Natural killer cell (primary cell): Measurements from ENCODE around the gene PIM3. TPM values are rescaled to one million over a fixed set of nuclear protein-coding genes. Genes with fewer than 3 reads are reported as not detected.
A peak's percentile ranks its signal among the peaks of the same experiment; 100 is the strongest.

ENCODE experiments used
- ATAC-seq, 3 donors: fragments of 150-1000 bp in 2 of 3; fragments of 200-7000 bp in 1 of 3; cut with Tn5 transposase; 1 replicate in 1 of 3; 2 replicates in 2 of 3; pipeline ENCODE4 v1.10.0; 2021; ENCODE audit warnings: mild to moderate bottlenecking in 2 of 3, moderate library complexity in 2 of 3
- DNase-seq, 2 donors: peaks; one replicate each; pipeline versions ENCODE4 v3.0.0 to v3.0.0-alpha.2; 2013 to 2021; ENCODE audit warnings: mixed read lengths in 1 of 2
- H3K27ac ChIP-seq: one replicate; pipeline ENCODE4 v1.5.1; 2013; ENCODE audit warnings: mild to moderate bottlenecking, low read length
- H3K27me3 ChIP-seq: one replicate; pipeline ENCODE4 v1.6.1; 2013; ENCODE audit warnings: low read length; ENCODE audit not compliant: control insufficient read depth, insufficient read depth
- H3K36me3 ChIP-seq: one replicate; pipeline ENCODE4 v1.6.1; 2013; ENCODE audit warnings: low read length; ENCODE audit not compliant: control insufficient read depth, insufficient read depth
- H3K4me1 ChIP-seq: one replicate; pipeline ENCODE4 v1.6.1; 2013; ENCODE audit warnings: low read length; ENCODE audit not compliant: control insufficient read depth, insufficient read depth
- H3K4me3 ChIP-seq: one replicate; pipeline ENCODE4 v1.5.1; 2013; ENCODE audit warnings: low read length
- H3K9me3 ChIP-seq: one replicate; pipeline ENCODE4 v1.6.1; 2013; ENCODE audit warnings: low read length; ENCODE audit not compliant: control insufficient read depth, insufficient read depth
- H3K27ac Mint-ChIP-seq, 2 donors: one replicate each; pipeline ENCODE4 v1.8.0; 2022; ENCODE audit warnings: mild to moderate bottlenecking in 2 of 2, mixed read lengths in 2 of 2, moderate library complexity in 1 of 2
- H3K27me3 Mint-ChIP-seq, 2 donors: one replicate each; pipeline ENCODE4 v1.8.0; 2022; ENCODE audit warnings: low read depth in 2 of 2, mixed read lengths in 2 of 2
- H3K36me3 Mint-ChIP-seq: one replicate; pipeline ENCODE4 v1.8.0; 2022; ENCODE audit warnings: mixed read lengths
- H3K4me1 Mint-ChIP-seq, 2 donors: one replicate each; pipeline ENCODE4 v1.8.0; 2022; ENCODE audit warnings: mixed read lengths in 2 of 2
- H3K4me3 Mint-ChIP-seq: one replicate; pipeline ENCODE4 v1.8.0; 2022; ENCODE audit warnings: mild to moderate bottlenecking, moderate library complexity, mixed read lengths
- H3K9me3 Mint-ChIP-seq, 2 donors: one replicate each; pipeline ENCODE4 v1.8.0; 2022; ENCODE audit warnings: mixed read lengths in 2 of 2
- WGBS: methylation state at CpG from one replicate; pipeline ENCODE4 v1.1.7; 2013; ENCODE audit warnings: missing lambda C conversion rate; ENCODE audit not compliant: insufficient coverage; 5-methylcytosine and 5-hydroxymethylcytosine counted together
- intact Hi-C: fragments of 100-400 bp; cut with micrococcal nuclease; formaldehyde crosslinking; loops from one replicate; pipeline ENCODE4 v1.14.2; 2022
- total RNA-seq, 4 donors: library from RNA; stranded (reverse); fragments of 120-200 nt in 1 of 4; gene quantifications; one replicate each; pipeline versions ENCODE4 v1.2.3 to v1.2.4, GENCODE V29; 2013 to 2022
- TF ChIP-seq, protein P1 (sequence below): fragments of 200-600 bp; IDR thresholded peaks from one replicate; pipeline ENCODE4 v1.8.0; 2022; ENCODE audit warnings: antibody characterized with exemption

PIM3 gene
- total RNA-seq, 3 donors from 2014 or later (not counting 1 experiment from before 2014, with no cell fraction given) = 107 to 130 (median 129) TPM

DNA sequence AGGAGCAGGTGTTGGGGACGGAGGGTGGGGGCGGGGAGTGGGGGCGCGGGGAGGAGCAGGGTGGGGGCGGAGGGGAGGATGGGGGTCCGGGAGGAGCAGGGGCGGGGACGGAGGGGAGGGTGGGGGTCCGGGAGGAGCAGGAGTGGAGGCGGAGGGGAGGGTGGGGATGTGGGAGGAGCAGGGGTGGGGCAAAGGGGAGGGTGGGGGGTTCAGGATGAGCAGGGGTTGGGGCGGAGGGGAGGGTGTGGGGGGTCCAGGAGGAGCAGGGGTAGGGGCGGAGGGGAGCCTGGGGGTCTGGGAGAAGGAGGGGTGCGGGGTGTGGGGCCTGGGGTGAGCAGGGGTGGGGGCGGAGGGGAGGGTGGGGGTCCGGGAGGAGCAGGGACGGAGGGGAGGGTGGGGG, 25.0 kb upstream of the PIM3 start:
- Mint-ChIP-seq H3K27me3 (no peaks in the 10 kb centered on the region), H3K9me3 (no peaks in the 10 kb centered on the region), H3K4me1 (peaks cover 11% of the 10 kb centered on the region in 2 donors), H3K36me3 (no peaks in the 10 kb centered on the region), H3K27ac (peak overlapping the region; percentile 65 to 89), H3K4me3 (peak overlapping the region; percentile 68)
- Histone ChIP-seq H3K27me3 (no peaks in the 10 kb centered on the region), H3K9me3 (no peaks in the 10 kb centered on the region), H3K36me3 (no peaks in the 10 kb centered on the region), H3K4me1 (peaks cover 46% of the 10 kb centered on the region), H3K27ac (no peak overlapping the region), H3K4me3 (no peak overlapping the region)
- 0% methylated on average over 2 of the region's 16 CpGs for WGBS
- DNase-seq = no peak
- no peak for ATAC-seq
- intact Hi-C loops = no loop called here
- TF ChIP-seq, protein P1, sequence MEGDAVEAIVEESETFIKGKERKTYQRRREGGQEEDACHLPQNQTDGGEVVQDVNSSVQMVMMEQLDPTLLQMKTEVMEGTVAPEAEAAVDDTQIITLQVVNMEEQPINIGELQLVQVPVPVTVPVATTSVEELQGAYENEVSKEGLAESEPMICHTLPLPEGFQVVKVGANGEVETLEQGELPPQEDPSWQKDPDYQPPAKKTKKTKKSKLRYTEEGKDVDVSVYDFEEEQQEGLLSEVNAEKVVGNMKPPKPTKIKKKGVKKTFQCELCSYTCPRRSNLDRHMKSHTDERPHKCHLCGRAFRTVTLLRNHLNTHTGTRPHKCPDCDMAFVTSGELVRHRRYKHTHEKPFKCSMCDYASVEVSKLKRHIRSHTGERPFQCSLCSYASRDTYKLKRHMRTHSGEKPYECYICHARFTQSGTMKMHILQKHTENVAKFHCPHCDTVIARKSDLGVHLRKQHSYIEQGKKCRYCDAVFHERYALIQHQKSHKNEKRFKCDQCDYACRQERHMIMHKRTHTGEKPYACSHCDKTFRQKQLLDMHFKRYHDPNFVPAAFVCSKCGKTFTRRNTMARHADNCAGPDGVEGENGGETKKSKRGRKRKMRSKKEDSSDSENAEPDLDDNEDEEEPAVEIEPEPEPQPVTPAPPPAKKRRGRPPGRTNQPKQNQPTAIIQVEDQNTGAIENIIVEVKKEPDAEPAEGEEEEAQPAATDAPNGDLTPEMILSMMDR = no peak

DNA sequence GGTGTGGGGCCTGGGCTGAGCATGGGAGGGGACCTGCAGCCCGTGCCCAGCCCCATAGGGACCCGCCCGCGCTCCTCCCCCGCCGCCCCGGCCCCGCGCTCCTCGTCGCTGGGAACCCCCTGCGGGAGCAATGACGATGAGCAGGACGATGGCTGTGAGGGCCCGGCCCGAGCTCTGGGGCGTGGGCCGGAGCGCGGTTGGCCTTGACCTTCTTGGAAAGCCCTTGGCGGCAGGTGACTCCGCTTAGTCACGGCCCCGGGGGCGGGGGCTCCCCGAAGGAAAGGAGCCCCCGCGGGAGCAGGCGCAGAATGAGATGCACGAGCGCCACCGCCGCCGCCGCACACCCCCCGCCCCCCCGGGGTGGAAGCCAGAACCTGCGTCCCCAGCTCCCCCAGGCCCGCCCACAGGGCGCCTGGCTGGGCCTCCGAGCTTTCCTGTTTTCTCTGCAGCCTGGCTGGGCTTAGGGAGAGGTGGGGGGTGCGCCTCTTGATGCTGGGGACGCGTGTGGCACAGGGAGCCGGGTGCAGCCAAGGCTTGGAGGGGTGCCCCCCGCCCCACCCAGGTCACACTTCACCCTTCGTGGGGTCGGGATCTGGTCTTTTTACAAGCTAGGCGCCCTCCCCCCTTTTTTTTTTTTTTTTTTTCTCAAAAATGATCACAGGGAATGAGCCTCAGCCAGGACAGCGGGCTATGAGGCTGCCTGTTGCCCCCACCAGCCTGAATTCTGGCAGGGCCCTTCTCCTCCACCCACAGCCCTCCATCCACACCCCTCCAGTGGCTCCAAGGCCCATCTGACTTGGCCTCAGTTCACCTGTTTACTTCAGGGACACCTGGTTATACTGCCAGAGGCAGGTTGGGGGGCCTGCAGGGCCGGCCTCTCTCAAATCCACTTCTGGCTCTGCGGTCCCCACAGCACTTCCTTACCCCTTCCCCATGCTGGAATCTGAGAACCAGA, 24.3 kb upstream of the PIM3 start:
- WGBS = 5% methylated on average over 52 of the region's 52 CpGs
- H3K4me3 Mint-ChIP-seq = peak overlapping the region; percentile 68
- DNase-seq (peak; percentile 87 to 94), ATAC-seq (peak; percentile 79 to 89 (median 79))
- H3K9me3 ChIP-seq = no peaks in the 10 kb centered on the region
- H3K36me3 ChIP-seq = no peaks in the 10 kb centered on the region
- peak overlapping the region; percentile 32 for H3K4me3 ChIP-seq
- no peaks in the 10 kb centered on the region for H3K27me3 ChIP-seq
- no peaks in the 10 kb centered on the region for H3K9me3 Mint-ChIP-seq
- H3K27ac ChIP-seq = peak overlapping the region; percentile 65
- H3K4me1 ChIP-seq = peaks cover 39% of the 10 kb centered on the region
- intact Hi-C loops = loop anchor here (2.0 kb wide), 1 partner anchor 25 kb away; the partner anchor contains the start of gene PIM3
- H3K27ac Mint-ChIP-seq = peak overlapping the region; percentile 65 to 89
- TF ChIP-seq, protein P1 = no peak
- peaks cover 6 to 16% of the 10 kb centered on the region in 2 donors for H3K4me1 Mint-ChIP-seq
- no peaks in the 10 kb centered on the region for H3K36me3 Mint-ChIP-seq
- no peaks in the 10 kb centered on the region for H3K27me3 Mint-ChIP-seq

DNA sequence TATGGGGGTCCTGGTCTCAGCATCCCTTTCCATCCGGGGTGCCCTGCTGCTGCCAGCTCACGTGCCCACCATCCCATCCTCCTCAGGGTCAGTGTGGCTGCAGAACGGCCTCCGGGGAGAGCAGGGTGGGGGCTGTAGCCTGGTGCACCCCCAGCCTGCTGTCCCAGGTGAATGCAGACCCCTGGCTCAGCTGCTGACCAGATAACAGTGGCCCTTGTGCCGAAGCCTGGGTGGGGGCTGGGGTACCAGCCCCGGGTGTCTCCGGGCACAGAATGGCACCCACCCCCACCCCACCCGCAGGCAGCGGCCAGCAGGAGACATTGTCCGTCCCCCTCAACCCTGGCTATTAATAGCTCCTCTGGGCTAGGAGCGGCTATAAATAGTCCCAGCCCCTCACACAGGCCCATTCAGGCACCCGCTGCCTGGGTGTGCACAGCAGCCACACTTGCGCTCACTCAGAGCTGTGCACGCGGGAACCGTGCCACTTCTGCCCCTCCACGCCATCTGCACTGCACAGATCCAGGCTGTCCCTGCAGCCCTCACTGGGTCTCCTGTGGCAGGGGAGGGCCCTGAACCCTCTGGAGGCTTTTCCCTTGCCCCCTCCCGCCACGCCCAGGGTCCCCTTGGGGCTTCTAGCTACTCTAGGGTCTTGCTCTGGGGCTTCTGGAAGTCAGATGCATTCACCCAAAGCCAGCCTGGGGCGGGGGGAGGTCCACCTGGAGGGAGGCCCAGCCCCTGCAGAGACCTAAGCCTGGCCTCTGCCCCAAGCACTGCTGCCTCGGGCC, 23.4 kb upstream of the PIM3 start:
- intact Hi-C loops = loop anchor here (2.0 kb wide), 1 partner anchor 24 kb away; the partner anchor contains the start of gene PIM3
- H3K36me3 ChIP-seq = no peaks in the 10 kb centered on the region
- no peaks in the 10 kb centered on the region for H3K9me3 ChIP-seq
- peak overlapping the region; percentile 68 for H3K4me3 Mint-ChIP-seq
- H3K27ac Mint-ChIP-seq = peak overlapping the region; percentile 65 to 89
- no peak for ATAC-seq
- no peak overlapping the region for H3K4me3 ChIP-seq
- peak in 1 of 2 donors; percentile 35 for DNase-seq
- WGBS = 63% methylated on average over 21 of the region's 21 CpGs
- H3K9me3 Mint-ChIP-seq = no peaks in the 10 kb centered on the region
- no peaks in the 10 kb centered on the region for H3K36me3 Mint-ChIP-seq
- peaks cover 31% of the 10 kb centered on the region for H3K4me1 ChIP-seq
- H3K27ac ChIP-seq = peak overlapping the region; percentile 65
- H3K27me3 Mint-ChIP-seq = no peaks in the 10 kb centered on the region
- peaks cover 6 to 17% of the 10 kb centered on the region in 2 donors for H3K4me1 Mint-ChIP-seq
- TF ChIP-seq, protein P1 = no peak
- no peaks in the 10 kb centered on the region for H3K27me3 ChIP-seq
